B cell (primary cell): ENCODE data around the gene PODXL.

Source experiments
- CTCF ChIP-seq: fragments of 200-600 bp; IDR thresholded peaks from one replicate; pipeline ENCODE4 v1.8.0; 2022; ENCODE audit warnings: antibody characterized with exemption, mild to moderate bottlenecking
- EZH2 ChIP-seq: IDR thresholded peaks from 2 replicates; pipeline ENCODE4 v1.6.1; 2012; ENCODE audit warnings: borderline replicate concordance, low read depth, mild to moderate bottlenecking, moderate library complexity, low read length; ENCODE audit not compliant: insufficient read depth, poor library complexity, severe bottlenecking

DNA sequence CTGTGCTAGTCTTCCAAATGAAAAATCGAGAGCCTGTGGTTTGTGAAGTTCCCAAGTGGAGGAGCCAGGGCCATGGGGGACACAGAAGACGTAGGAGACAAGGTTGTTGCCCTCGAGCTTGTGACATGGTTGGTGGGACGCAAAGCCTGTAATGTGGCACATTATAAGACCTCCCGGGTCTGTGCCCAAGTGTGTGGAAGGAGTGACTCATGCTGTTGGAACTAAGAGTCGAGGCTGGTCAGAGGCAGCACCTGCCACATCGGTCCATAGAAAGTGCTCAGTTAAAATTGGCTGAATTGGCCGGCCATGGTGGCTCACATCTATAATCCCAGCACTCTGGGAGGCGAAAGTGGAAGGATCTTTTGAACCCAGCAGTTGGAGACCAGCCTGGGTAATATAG, 27.0 kb upstream of the PODXL start:
- TF ChIP-seq CTCF (no peak), EZH2 (no peak)
